Stimulated activated naive CD8-positive, alpha-beta T cell treated with anti-CD3 and anti-CD28 coated beads, Interleukin-15, Interleukin-2, amounts not matched to agents 100 ng/mL and 50 ng/mL, for 24 hours (primary cell): ENCODE measurements around the gene PRSS37.

Experiments used
- H3K27ac Mint-ChIP-seq: one replicate; pipeline ENCODE4 v1.8.0; 2021; ENCODE audit warnings: mild to moderate bottlenecking, mixed read lengths
- H3K27me3 Mint-ChIP-seq: one replicate; pipeline ENCODE4 v1.8.0; 2021; ENCODE audit warnings: mixed read lengths
- H3K36me3 Mint-ChIP-seq: one replicate; pipeline ENCODE4 v1.8.0; 2021; ENCODE audit warnings: low read depth, mixed read lengths
- H3K4me1 Mint-ChIP-seq: one replicate; pipeline ENCODE4 v1.8.0; 2021; ENCODE audit warnings: low read depth, mixed read lengths
- H3K4me3 Mint-ChIP-seq: one replicate; pipeline ENCODE4 v1.8.0; 2021; ENCODE audit warnings: mild to moderate bottlenecking, mixed read lengths
- H3K9me3 Mint-ChIP-seq: one replicate; pipeline ENCODE4 v1.8.0; 2021; ENCODE audit warnings: mixed read lengths

Gene PRSS37

GRCh38 chr7:141841385-141841784 lies at the start of gene PRSS37:
Gene PRSS37 (minus strand): TSS chr7:141841485. CDS start chr7:141841049, 436 bp downstream.
- no peak within 1 kb of the TSS for H3K4me3 Mint-ChIP-seq
- H3K4me1 Mint-ChIP-seq: no peaks in the 10 kb centered on the region
- no peak within 1 kb of the TSS for H3K27ac Mint-ChIP-seq
- no peaks in the 10 kb centered on the region for H3K27me3 Mint-ChIP-seq
- no peaks in the 10 kb centered on the region for H3K9me3 Mint-ChIP-seq
- H3K36me3 Mint-ChIP-seq: no peaks in the 10 kb centered on the region

- H3K36me3 Mint-ChIP-seq: no peaks in the 10 kb centered on the region
- no peak overlapping the region for H3K4me3 Mint-ChIP-seq
- no peaks in the 10 kb centered on the region for H3K9me3 Mint-ChIP-seq
- no peaks in the 10 kb centered on the region for H3K4me1 Mint-ChIP-seq
- H3K27me3 Mint-ChIP-seq: peaks cover 5% of the 10 kb centered on the region
- H3K27ac Mint-ChIP-seq: no peak overlapping the region
Measured at GRCh38 chr7:141889321-141889720, 48.0 kb upstream of the PRSS37 start.

DNA sequence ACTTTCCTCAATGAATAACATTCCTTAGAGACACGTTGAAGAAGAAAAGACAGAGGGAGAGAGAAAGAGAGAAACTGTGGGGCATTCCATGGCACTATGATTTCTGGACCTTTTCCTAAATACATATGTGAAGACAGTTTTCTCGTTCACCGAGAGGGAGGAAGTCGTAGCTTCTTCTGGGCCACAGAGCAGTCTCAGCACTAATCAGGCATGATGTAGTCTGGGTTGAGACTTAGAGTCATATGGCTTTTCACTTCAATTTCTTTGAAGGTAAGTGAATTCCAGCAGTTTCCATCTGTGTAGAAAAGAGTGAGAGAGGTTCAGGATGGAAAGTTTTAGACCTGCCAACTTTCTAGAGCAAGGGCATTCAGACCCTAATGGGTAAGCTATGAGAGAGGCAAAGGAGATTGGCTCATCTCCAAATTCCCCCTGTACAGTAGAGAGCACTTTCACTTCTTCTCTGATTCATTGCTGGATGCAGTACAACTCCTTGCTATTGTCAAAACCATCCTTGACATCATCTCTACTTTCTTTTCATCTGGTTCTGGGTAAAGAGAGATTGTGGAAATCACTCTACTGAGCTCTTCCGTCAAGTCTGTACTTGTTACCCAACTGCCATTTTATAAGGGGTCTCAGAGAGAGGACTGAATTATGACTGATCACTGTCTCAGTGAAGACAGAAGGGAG lies 43.4 kb upstream of the PRSS37 start:
- H3K9me3 Mint-ChIP-seq: no peaks in the 10 kb centered on the region
- no peaks in the 10 kb centered on the region for H3K4me1 Mint-ChIP-seq
- no peak overlapping the region for H3K27ac Mint-ChIP-seq
- no peak overlapping the region for H3K4me3 Mint-ChIP-seq
- no peaks in the 10 kb centered on the region for H3K36me3 Mint-ChIP-seq
- peaks cover 11% of the 10 kb centered on the region for H3K27me3 Mint-ChIP-seq

DNA sequence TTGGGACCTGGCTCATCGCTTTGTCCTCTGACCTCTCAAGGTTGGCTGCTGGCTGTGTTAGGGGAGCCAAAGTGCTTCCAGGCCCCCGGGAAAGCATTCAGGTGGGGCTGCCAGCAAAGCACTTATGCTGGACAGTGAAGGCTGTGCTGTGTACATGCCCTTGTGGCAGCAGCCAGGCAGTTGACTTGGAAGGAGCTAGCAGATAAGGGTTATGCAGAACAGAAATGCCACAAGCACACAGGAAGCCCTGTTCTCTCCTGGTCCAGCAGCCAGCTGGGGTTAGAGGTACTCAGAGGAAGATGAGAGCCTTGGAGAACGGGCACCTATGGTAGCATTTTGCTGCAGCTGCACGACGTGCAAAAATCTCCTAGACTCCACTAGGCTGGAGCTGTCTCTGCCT lies 39.7 kb upstream of the PRSS37 start:
- Mint-ChIP-seq H3K4me1 (no peaks in the 10 kb centered on the region), H3K4me3 (no peak overlapping the region), H3K9me3 (peaks cover 6% of the 10 kb centered on the region), H3K36me3 (no peaks in the 10 kb centered on the region), H3K27ac (no peak overlapping the region), H3K27me3 (peaks cover 6% of the 10 kb centered on the region)

DNA sequence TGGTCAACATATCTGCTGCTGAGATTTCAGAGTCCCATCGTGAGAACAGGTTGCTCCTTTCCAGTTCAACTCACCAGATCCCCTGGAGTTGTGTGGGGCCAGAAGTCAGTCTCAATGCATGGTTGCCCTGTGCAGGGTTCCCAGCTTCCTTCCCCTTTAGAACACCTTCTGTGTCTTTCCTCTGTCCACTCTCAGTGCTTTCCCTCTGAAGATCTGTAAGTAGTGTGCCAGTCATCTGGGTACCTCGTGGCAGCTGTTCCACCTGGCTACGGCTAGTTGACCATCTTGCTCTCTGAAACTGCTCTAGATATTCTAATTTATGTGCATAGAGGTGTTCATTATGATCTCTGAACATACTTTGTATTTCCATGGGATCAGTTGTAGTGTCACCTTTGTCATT lies 36.1 kb upstream of the PRSS37 start:
- Mint-ChIP-seq H3K27ac (no peak overlapping the region), H3K4me3 (no peak overlapping the region), H3K4me1 (no peaks in the 10 kb centered on the region), H3K36me3 (no peaks in the 10 kb centered on the region), H3K27me3 (peaks cover 6% of the 10 kb centered on the region), H3K9me3 (peaks cover 6% of the 10 kb centered on the region)

GRCh38 chr7:141876371-141876770 lies 35.1 kb upstream of the PRSS37 start:
- Mint-ChIP-seq H3K27ac (no peak overlapping the region), H3K36me3 (no peaks in the 10 kb centered on the region), H3K4me3 (no peak overlapping the region), H3K9me3 (peaks cover 6% of the 10 kb centered on the region), H3K4me1 (no peaks in the 10 kb centered on the region), H3K27me3 (peaks cover 2% of the 10 kb centered on the region)

DNA sequence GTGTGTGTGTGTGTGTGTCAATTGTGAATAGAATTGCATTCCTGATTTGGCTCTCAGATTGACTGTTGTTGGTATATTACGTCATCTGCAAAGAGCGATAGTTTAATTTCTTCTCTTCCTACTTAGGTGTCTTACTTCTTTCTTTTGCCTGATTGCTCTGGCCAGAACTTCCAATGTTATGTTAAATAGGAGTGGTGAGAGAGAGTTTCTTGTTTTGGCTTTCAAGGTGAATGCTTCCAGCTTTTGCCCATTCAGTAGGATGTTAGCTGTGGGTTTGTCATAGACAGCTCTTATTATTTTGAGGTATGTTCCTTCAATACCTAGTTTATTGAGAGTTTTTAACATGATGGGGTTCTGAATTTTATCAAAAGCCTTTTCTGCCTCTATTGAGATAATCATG lies 34.2 kb upstream of the PRSS37 start:
- H3K4me1 Mint-ChIP-seq: no peaks in the 10 kb centered on the region
- H3K27ac Mint-ChIP-seq: no peak overlapping the region
- peaks cover 6% of the 10 kb centered on the region for H3K9me3 Mint-ChIP-seq
- no peaks in the 10 kb centered on the region for H3K27me3 Mint-ChIP-seq
- H3K36me3 Mint-ChIP-seq: no peaks in the 10 kb centered on the region
- H3K4me3 Mint-ChIP-seq: no peak overlapping the region

- no peak overlapping the region for H3K4me3 Mint-ChIP-seq
- H3K9me3 Mint-ChIP-seq: peaks cover 6% of the 10 kb centered on the region
- H3K4me1 Mint-ChIP-seq: no peaks in the 10 kb centered on the region
- no peaks in the 10 kb centered on the region for H3K36me3 Mint-ChIP-seq
- H3K27ac Mint-ChIP-seq: no peak overlapping the region
- no peaks in the 10 kb centered on the region for H3K27me3 Mint-ChIP-seq
Measured at GRCh38 chr7:141874787-141875186, 33.5 kb upstream of the PRSS37 start.

- Mint-ChIP-seq H3K9me3 (peaks cover 6% of the 10 kb centered on the region), H3K27me3 (no peaks in the 10 kb centered on the region), H3K4me1 (no peaks in the 10 kb centered on the region), H3K27ac (no peak overlapping the region), H3K36me3 (no peaks in the 10 kb centered on the region), H3K4me3 (no peak overlapping the region)
Measured at GRCh38 chr7:141872931-141873330, 31.6 kb upstream of the PRSS37 start.

- no peaks in the 10 kb centered on the region for H3K4me1 Mint-ChIP-seq
- no peak overlapping the region for H3K4me3 Mint-ChIP-seq
- no peak overlapping the region for H3K27ac Mint-ChIP-seq
- H3K9me3 Mint-ChIP-seq: peaks cover 8% of the 10 kb centered on the region
- H3K27me3 Mint-ChIP-seq: no peaks in the 10 kb centered on the region
- H3K36me3 Mint-ChIP-seq: no peaks in the 10 kb centered on the region
Measured at GRCh38 chr7:141866974-141867373, 25.7 kb upstream of the PRSS37 start.

DNA sequence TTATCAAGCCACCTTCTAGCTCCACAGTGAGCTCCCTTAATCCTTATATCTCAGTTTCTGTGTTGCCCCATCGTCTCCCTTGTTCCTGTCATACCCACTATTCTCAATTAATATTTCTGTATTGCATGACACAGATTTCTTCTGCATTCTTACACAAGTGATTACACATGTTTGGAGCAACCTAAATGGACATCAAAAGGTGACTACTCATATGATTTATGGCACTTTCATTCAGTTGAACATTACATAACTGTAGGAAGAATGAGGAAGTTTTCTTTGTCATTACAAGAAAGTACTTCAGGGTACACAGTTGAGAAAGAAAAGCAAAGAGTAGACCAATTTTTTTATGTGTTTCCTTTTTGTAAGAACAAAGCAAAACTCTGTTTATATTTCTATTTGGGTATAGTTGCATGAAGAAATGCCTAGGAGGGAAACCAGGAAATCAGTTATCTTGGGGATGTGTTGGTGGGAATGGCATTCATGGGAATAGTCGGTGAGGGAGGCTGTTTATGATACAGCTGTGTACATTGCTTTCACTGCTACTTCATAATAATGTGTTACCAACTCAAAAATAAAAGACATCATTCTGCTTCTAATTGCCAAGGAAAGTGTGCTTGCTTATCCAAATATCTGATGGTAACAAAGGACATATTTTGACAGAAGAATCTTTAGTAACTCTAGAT lies 23.6 kb upstream of the PRSS37 start:
- Mint-ChIP-seq H3K9me3 (peaks cover 12% of the 10 kb centered on the region), H3K36me3 (no peaks in the 10 kb centered on the region), H3K4me1 (no peaks in the 10 kb centered on the region), H3K27me3 (peaks cover 4% of the 10 kb centered on the region), H3K4me3 (no peak overlapping the region), H3K27ac (no peak overlapping the region)

DNA sequence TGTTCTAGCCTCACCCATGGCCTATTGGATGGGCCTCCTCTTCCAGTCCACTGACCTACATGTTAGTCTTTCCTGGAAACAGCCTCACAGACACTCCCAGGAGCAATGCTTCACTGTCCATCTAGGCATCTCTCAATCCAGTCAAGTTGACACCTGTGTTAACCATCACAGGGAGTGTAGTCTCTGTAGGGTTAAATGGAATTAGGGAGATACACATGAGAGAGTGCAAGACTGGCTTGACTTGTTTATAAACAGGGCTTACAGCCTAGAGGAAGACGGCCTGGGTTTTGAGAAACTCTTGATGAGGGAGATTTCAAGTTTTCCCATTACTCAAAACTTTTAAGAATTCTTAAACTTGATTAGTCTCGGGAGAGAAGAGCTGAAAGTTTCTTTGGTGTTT lies 18.9 kb upstream of the PRSS37 start:
- Mint-ChIP-seq H3K27ac (no peak overlapping the region), H3K27me3 (peaks cover 7% of the 10 kb centered on the region), H3K4me1 (no peaks in the 10 kb centered on the region), H3K9me3 (peaks cover 14% of the 10 kb centered on the region), H3K4me3 (no peak overlapping the region), H3K36me3 (no peaks in the 10 kb centered on the region)

GRCh38 chr7:141847996-141848395 lies 6.7 kb upstream of the PRSS37 start:
- Mint-ChIP-seq H3K4me1 (no peaks in the 10 kb centered on the region), H3K4me3 (no peak overlapping the region), H3K9me3 (peaks cover 14% of the 10 kb centered on the region), H3K36me3 (peaks cover 4% of the 10 kb centered on the region), H3K27ac (no peak overlapping the region), H3K27me3 (no peaks in the 10 kb centered on the region)

DNA sequence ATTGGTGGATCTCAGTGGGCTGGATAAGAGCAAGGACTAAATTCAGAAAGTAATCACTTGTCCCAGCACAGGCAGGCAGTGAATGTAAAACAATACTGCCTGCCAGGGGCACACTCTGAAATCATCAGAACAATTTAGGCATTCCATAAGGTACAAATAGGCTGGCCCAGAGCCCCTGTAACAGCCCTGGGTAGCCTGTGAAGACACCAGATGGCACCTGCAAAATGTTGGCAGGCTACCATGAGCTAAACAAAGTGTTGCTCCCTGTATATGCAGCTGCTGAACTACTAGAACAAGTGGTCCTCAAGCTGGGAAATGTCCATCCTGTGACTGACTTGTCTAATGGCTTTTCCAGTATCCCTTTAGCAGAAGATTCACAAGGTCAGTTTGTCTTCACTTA lies 3.0 kb upstream of the PRSS37 start:
- H3K9me3 Mint-ChIP-seq: peaks cover 7% of the 10 kb centered on the region
- no peaks in the 10 kb centered on the region for H3K4me1 Mint-ChIP-seq
- no peak overlapping the region for H3K27ac Mint-ChIP-seq
- H3K4me3 Mint-ChIP-seq: no peak overlapping the region
- H3K36me3 Mint-ChIP-seq: no peaks in the 10 kb centered on the region
- no peaks in the 10 kb centered on the region for H3K27me3 Mint-ChIP-seq

GRCh38 chr7:141842904-141843303 lies 1.6 kb upstream of the PRSS37 start:
- H3K27ac Mint-ChIP-seq: no peak overlapping the region
- H3K27me3 Mint-ChIP-seq: no peaks in the 10 kb centered on the region
- H3K9me3 Mint-ChIP-seq: no peaks in the 10 kb centered on the region

DNA sequence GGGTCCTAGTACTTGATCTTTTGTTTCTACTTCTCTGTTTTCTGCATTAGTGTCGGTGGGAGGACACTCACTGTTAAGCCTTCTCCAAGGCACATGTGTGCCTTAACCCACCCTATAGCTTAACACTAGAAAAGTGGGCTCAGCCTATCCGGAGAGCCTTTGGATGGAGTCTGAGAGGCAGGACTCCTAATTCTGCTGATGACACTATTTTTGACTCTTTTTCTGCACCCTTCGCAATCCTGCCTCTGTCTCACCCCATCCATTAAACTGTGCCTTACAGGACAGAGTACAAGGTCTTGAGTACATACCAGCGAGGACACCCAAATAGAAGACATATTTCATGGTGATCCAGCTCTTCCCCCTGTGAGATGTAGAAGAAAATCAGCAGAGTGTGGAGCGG lies 577 bp downstream of the PRSS37 start:
- H3K4me1 Mint-ChIP-seq: no peaks in the 10 kb centered on the region
- no peaks in the 10 kb centered on the region for H3K36me3 Mint-ChIP-seq
- no peak overlapping the region for H3K4me3 Mint-ChIP-seq
- no peaks in the 10 kb centered on the region for H3K27me3 Mint-ChIP-seq
- H3K27ac Mint-ChIP-seq: no peak overlapping the region
- no peaks in the 10 kb centered on the region for H3K9me3 Mint-ChIP-seq

More at GRCh38 chr7:141842904-141843303, 1.6 kb upstream of the PRSS37 start:
- no peak overlapping the region for H3K4me3 Mint-ChIP-seq
- no peaks in the 10 kb centered on the region for H3K4me1 Mint-ChIP-seq
- H3K36me3 Mint-ChIP-seq: no peaks in the 10 kb centered on the region
